ENCODE results near the gene PRTFDC1. TPM values are rescaled to one million over a fixed set of nuclear protein-coding genes. Genes with fewer than 3 reads are reported as not detected.

PRTFDC1 gene
- total RNA-seq, 1 donor from 2014 or later = 9.1 TPM

- DNase-seq (ENCODE audit: low read depth) (peak; percentile 43), FAIRE-seq (no peak)
- Histone ChIP-seq H3K27ac (ENCODE audit: low read depth, low read length) (no peak overlapping the region), H3K79me2 (ENCODE audit: insufficient read depth, low read length) (no peaks in the 10 kb centered on the region), H3K4me1 (ENCODE audit: insufficient read depth, low read length) (peaks cover 33% of the 10 kb centered on the region), H3K9ac (ENCODE audit: low read length) (no peak overlapping the region), H3K36me3 (ENCODE audit: insufficient read depth, low read length) (no peaks in the 10 kb centered on the region), H3K4me2 (ENCODE audit: low read length) (peak overlapping the region; percentile 26), H2AFZ (ENCODE audit: low read depth, low read length) (no peak overlapping the region), H3K27me3 (ENCODE audit: insufficient read depth, low read length) (no peaks in the 10 kb centered on the region), H3K4me3 (ENCODE audit: insufficient read depth, low read depth, low read length) (no peak overlapping the region), H4K20me1 (ENCODE audit: insufficient read depth, low read length) (no peaks in the 10 kb centered on the region), H3K9me3 (ENCODE audit: insufficient read depth, low read depth, low read length) (no peaks in the 10 kb centered on the region)
- peaks cover 24% of the 10 kb centered on the region for H3K4me1 Mint-ChIP-seq (ENCODE audit: low read depth, unreplicated experiment)
- H3K27me3 Mint-ChIP-seq (ENCODE audit: low read depth, unreplicated experiment) = no peaks in the 10 kb centered on the region
- peak overlapping the region; percentile 21 for H3K4me3 Mint-ChIP-seq (ENCODE audit: unreplicated experiment)
- no peak for TF ChIP-seq EZH2 (IDR thresholded peaks at IDR 0.05; ENCODE audit: insufficient read depth, low read length)
- TF ChIP-seq, protein P1, sequence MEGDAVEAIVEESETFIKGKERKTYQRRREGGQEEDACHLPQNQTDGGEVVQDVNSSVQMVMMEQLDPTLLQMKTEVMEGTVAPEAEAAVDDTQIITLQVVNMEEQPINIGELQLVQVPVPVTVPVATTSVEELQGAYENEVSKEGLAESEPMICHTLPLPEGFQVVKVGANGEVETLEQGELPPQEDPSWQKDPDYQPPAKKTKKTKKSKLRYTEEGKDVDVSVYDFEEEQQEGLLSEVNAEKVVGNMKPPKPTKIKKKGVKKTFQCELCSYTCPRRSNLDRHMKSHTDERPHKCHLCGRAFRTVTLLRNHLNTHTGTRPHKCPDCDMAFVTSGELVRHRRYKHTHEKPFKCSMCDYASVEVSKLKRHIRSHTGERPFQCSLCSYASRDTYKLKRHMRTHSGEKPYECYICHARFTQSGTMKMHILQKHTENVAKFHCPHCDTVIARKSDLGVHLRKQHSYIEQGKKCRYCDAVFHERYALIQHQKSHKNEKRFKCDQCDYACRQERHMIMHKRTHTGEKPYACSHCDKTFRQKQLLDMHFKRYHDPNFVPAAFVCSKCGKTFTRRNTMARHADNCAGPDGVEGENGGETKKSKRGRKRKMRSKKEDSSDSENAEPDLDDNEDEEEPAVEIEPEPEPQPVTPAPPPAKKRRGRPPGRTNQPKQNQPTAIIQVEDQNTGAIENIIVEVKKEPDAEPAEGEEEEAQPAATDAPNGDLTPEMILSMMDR (IDR thresholded peaks at IDR 0.05; ENCODE audit: insufficient read depth, low read depth, low read length) = no peak
- H3K9me3 Mint-ChIP-seq (ENCODE audit: unreplicated experiment) = peaks cover 6% of the 10 kb centered on the region
- H3K27ac Mint-ChIP-seq (ENCODE audit: unreplicated experiment) = peak overlapping the region; percentile 97
- no peaks in the 10 kb centered on the region for H3K36me3 Mint-ChIP-seq (ENCODE audit: low read depth, unreplicated experiment)
Measured at GRCh38 chr10:24889639-24890038, 62.8 kb downstream of the PRTFDC1 start.

DNA sequence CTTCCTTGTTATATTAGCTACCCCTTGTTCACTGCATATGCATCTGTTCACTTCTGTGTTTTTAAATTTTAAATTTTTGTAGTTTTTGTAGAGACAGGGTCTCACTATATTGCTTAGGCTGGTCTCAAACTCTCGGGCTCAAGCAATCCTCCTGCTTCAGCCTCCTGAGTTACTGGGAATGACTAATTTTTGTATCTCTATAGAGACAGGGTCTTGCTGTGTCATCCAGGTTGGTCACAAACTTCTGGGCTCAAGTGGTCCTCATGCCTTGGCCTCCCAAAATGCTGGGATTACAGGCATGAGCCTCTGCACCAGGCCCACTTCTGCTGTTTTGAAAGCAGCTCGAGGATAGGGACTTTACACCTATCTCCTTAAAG lies 64.6 kb downstream of the PRTFDC1 start:
- DNase-seq (ENCODE audit: low read depth) (no peak), FAIRE-seq (no peak)
- no peaks in the 10 kb centered on the region for H4K20me1 ChIP-seq (ENCODE audit: insufficient read depth, low read length)
- no peak overlapping the region for H3K27ac ChIP-seq (ENCODE audit: low read depth, low read length)
- Mint-ChIP-seq H3K36me3 (ENCODE audit: low read depth, unreplicated experiment) (no peaks in the 10 kb centered on the region), H3K9me3 (ENCODE audit: unreplicated experiment) (peaks cover 6% of the 10 kb centered on the region), H3K27ac (ENCODE audit: unreplicated experiment) (no peak overlapping the region), H3K27me3 (ENCODE audit: low read depth, unreplicated experiment) (no peaks in the 10 kb centered on the region), H3K4me1 (ENCODE audit: low read depth, unreplicated experiment) (peaks cover 25% of the 10 kb centered on the region), H3K4me3 (ENCODE audit: unreplicated experiment) (no peak overlapping the region)
- H3K4me2 ChIP-seq (ENCODE audit: low read length) = no peak overlapping the region
- TF ChIP-seq, protein P1 (IDR thresholded peaks at IDR 0.05; ENCODE audit: insufficient read depth, low read depth, low read length) = no peak
- no peak for TF ChIP-seq EZH2 (IDR thresholded peaks at IDR 0.05; ENCODE audit: insufficient read depth, low read length)
- H3K9ac ChIP-seq (ENCODE audit: low read length) = no peak overlapping the region
- H3K36me3 ChIP-seq (ENCODE audit: insufficient read depth, low read length) = no peaks in the 10 kb centered on the region
- H3K27me3 ChIP-seq (ENCODE audit: insufficient read depth, low read length) = no peaks in the 10 kb centered on the region
- no peak overlapping the region for H3K4me3 ChIP-seq (ENCODE audit: insufficient read depth, low read depth, low read length)
- no peaks in the 10 kb centered on the region for H3K9me3 ChIP-seq (ENCODE audit: insufficient read depth, low read depth, low read length)
- H3K79me2 ChIP-seq (ENCODE audit: insufficient read depth, low read length) = no peaks in the 10 kb centered on the region
- H3K4me1 ChIP-seq (ENCODE audit: insufficient read depth, low read length) = peaks cover 29% of the 10 kb centered on the region
- no peak overlapping the region for H2AFZ ChIP-seq (ENCODE audit: low read depth, low read length)

GRCh38 chr10:24886290-24886680 lies 66.1 kb downstream of the PRTFDC1 start:
- Histone ChIP-seq H3K36me3 (ENCODE audit: insufficient read depth, low read length) (no peaks in the 10 kb centered on the region), H3K4me1 (ENCODE audit: insufficient read depth, low read length) (peaks cover 24% of the 10 kb centered on the region), H3K4me2 (ENCODE audit: low read length) (no peak overlapping the region), H3K9me3 (ENCODE audit: insufficient read depth, low read depth, low read length) (no peaks in the 10 kb centered on the region), H4K20me1 (ENCODE audit: insufficient read depth, low read length) (no peaks in the 10 kb centered on the region), H3K79me2 (ENCODE audit: insufficient read depth, low read length) (no peaks in the 10 kb centered on the region), H3K27me3 (ENCODE audit: insufficient read depth, low read length) (no peaks in the 10 kb centered on the region), H3K4me3 (ENCODE audit: insufficient read depth, low read depth, low read length) (no peak overlapping the region), H2AFZ (ENCODE audit: low read depth, low read length) (no peak overlapping the region), H3K27ac (ENCODE audit: low read depth, low read length) (no peak overlapping the region), H3K9ac (ENCODE audit: low read length) (no peak overlapping the region)
- DNase-seq (ENCODE audit: low read depth) (no peak), FAIRE-seq (no peak)
- Mint-ChIP-seq H3K27ac (ENCODE audit: unreplicated experiment) (no peak overlapping the region), H3K9me3 (ENCODE audit: unreplicated experiment) (peaks cover 6% of the 10 kb centered on the region), H3K36me3 (ENCODE audit: low read depth, unreplicated experiment) (no peaks in the 10 kb centered on the region), H3K4me1 (ENCODE audit: low read depth, unreplicated experiment) (peaks cover 28% of the 10 kb centered on the region), H3K4me3 (ENCODE audit: unreplicated experiment) (no peak overlapping the region), H3K27me3 (ENCODE audit: low read depth, unreplicated experiment) (no peaks in the 10 kb centered on the region)
- no peak for TF ChIP-seq EZH2 (IDR thresholded peaks at IDR 0.05; ENCODE audit: insufficient read depth, low read length)
- TF ChIP-seq, protein P1 (IDR thresholded peaks at IDR 0.05; ENCODE audit: insufficient read depth, low read depth, low read length) = no peak
